Measurements from ENCODE around the gene TNRC18.

- TF ChIP-seq CTCF (IDR thresholded peaks at IDR 0.05; ENCODE audit: poor library complexity) (no peak), EZH2 (IDR thresholded peaks at IDR 0.05; ENCODE audit: borderline replicate concordance) (no peak), EZH2phosphoT487 (IDR thresholded peaks at IDR 0.05; ENCODE audit: low read depth, severe bottlenecking, unreplicated experiment) (no peak)
Measured at GRCh38 chr7:5334671-5335070, 89.0 kb downstream of the TNRC18 start.
